ENCODE measurements around the gene EDEM3.
A peak's percentile ranks its signal among the peaks of the same experiment; 100 is the strongest.
"Not testable (repeated sequence)": the region's sequence is repeated elsewhere in the genome, so short reads cannot be mapped to it uniquely, and the experiment has no call there.

Gene EDEM3

GRCh38 chr1:184769241-184769640 lies 14.6 kb upstream of the EDEM3 start:
- no peak for DNase-seq (ENCODE audit: low read depth in 2 of 3, low spot score in 1 of 3)

- DNase-seq (ENCODE audit: low read depth in 2 of 3, low spot score in 1 of 3): no peak
These were observed 13.8 kb upstream of the EDEM3 start for GRCh38 chr1:184768467-184768866.

GRCh38 chr1:184767591-184767990 lies 12.9 kb upstream of the EDEM3 start:
- DNase-seq (ENCODE audit: low read depth in 2 of 3, low spot score in 1 of 3): no peak

GRCh38 chr1:184764483-184764882 lies 9.8 kb upstream of the EDEM3 start:
- DNase-seq (ENCODE audit: low read depth in 2 of 3, low spot score in 1 of 3): no peak

- DNase-seq (ENCODE audit: low read depth in 2 of 3, low spot score in 1 of 3): not testable (repeated sequence)
These were observed 8.9 kb upstream of the EDEM3 start for GRCh38 chr1:184763520-184763919.

GRCh38 chr1:184761969-184762485 lies 7.4 kb upstream of the EDEM3 start:
- DNase-seq (ENCODE audit: low read depth in 2 of 3, low spot score in 1 of 3): no peak

GRCh38 chr1:184759651-184760050 lies 5.0 kb upstream of the EDEM3 start:
- no peak for DNase-seq (ENCODE audit: low read depth in 2 of 3, low spot score in 1 of 3)

GRCh38 chr1:184759112-184759511 lies 4.5 kb upstream of the EDEM3 start:
- no peak for DNase-seq (ENCODE audit: low read depth in 2 of 3, low spot score in 1 of 3)

- DNase-seq (ENCODE audit: low read depth in 2 of 3, low spot score in 1 of 3): no peak
These were observed 3.2 kb upstream of the EDEM3 start for GRCh38 chr1:184757891-184758290.

GRCh38 chr1:184757406-184757805 lies 2.7 kb upstream of the EDEM3 start:
- DNase-seq (ENCODE audit: low read depth in 2 of 3, low spot score in 1 of 3): no peak

GRCh38 chr1:184755226-184756065 lies 788 bp upstream of the EDEM3 start:
- peak in 1 of 3 donors; percentile 20 for DNase-seq (ENCODE audit: low read depth in 2 of 3, low spot score in 1 of 3)

- DNase-seq (ENCODE audit: low read depth in 2 of 3, low spot score in 1 of 3): peak; percentile 14 to 30 (median 20)
These were observed 816 bp downstream of the EDEM3 start for GRCh38 chr1:184753608-184754475.

- DNase-seq (ENCODE audit: low read depth in 2 of 3, low spot score in 1 of 3): no peak
These were observed 1.5 kb downstream of the EDEM3 start for GRCh38 chr1:184753117-184753516.

- DNase-seq (ENCODE audit: low read depth in 2 of 3, low spot score in 1 of 3): no peak
These were observed 2.0 kb downstream of the EDEM3 start for GRCh38 chr1:184752656-184753055.

- DNase-seq (ENCODE audit: low read depth in 2 of 3, low spot score in 1 of 3): no peak
These were observed 5.9 kb downstream of the EDEM3 start for GRCh38 chr1:184748740-184749139.

GRCh38 chr1:184747089-184747955 lies 7.3 kb downstream of the EDEM3 start:
- no peak for DNase-seq (ENCODE audit: low read depth in 2 of 3, low spot score in 1 of 3)

GRCh38 chr1:184745929-184746638 lies 8.6 kb downstream of the EDEM3 start:
- no peak for DNase-seq (ENCODE audit: low read depth in 2 of 3, low spot score in 1 of 3)

- DNase-seq (ENCODE audit: low read depth in 2 of 3, low spot score in 1 of 3): no peak
These were observed 9.5 kb downstream of the EDEM3 start for GRCh38 chr1:184745110-184745509.

GRCh38 chr1:184743062-184743756 lies 11.4 kb downstream of the EDEM3 start:
- DNase-seq (ENCODE audit: low read depth in 2 of 3, low spot score in 1 of 3): peak in 1 of 3 donors; percentile 21

GRCh38 chr1:184740344-184740743 lies 14.3 kb downstream of the EDEM3 start:
- DNase-seq (ENCODE audit: low read depth in 2 of 3, low spot score in 1 of 3): no peak

Data from stimulated activated CD4-positive, alpha-beta T cell treated with anti-CD3 and anti-CD28 coated beads, Interleukin-12 subunit alpha, Interleukin-12 subunit beta, amount 100 ng/mL, for 48 hours (primary cell).